ENCODE results near the gene VRK1.
"Not testable (repeated sequence)": the region's sequence is repeated elsewhere in the genome, so short reads cannot be mapped to it uniquely, and the experiment has no call there.

The VRK1 gene

GRCh38 chr14:96881713-96882112, 84.5 kb downstream of the VRK1 start:
- no peaks in the 10 kb centered on the region for H3K9me3 ChIP-seq (ENCODE audit: control insufficient read depth, low read length)
- no peak overlapping the region for H3K27ac ChIP-seq
- no peak overlapping the region for H3K4me2 ChIP-seq (ENCODE audit: low read length)
- H3K4me3 ChIP-seq (ENCODE audit: low read depth, low read length) = no peak overlapping the region
- TF ChIP-seq CTCF (IDR thresholded peaks at IDR 0.05) = no peak
- H3K9ac ChIP-seq = no peak overlapping the region
- H3K36me3 ChIP-seq (ENCODE audit: control insufficient read depth, insufficient read depth, low read length) = no peaks in the 10 kb centered on the region
- H2AFZ ChIP-seq = no peak overlapping the region
- no peaks in the 10 kb centered on the region for H3K79me2 ChIP-seq
- H3K4me1 ChIP-seq = no peaks in the 10 kb centered on the region
- no peaks in the 10 kb centered on the region for H3K27me3 ChIP-seq (ENCODE audit: control insufficient read depth, insufficient read depth, low read length)

GRCh38 chr14:96883974-96884373, 86.8 kb downstream of the VRK1 start:
- H3K79me2 ChIP-seq; H3K9ac ChIP-seq; H3K27me3 ChIP-seq (ENCODE audit: control insufficient read depth, insufficient read depth, low read length); H3K4me2 ChIP-seq (ENCODE audit: low read length); H3K4me1 ChIP-seq; H3K27ac ChIP-seq; H2AFZ ChIP-seq; H3K36me3 ChIP-seq (ENCODE audit: control insufficient read depth, insufficient read depth, low read length); H3K4me3 ChIP-seq (ENCODE audit: low read depth, low read length); H3K9me3 ChIP-seq (ENCODE audit: control insufficient read depth, low read length): not testable (repeated sequence)

GRCh38 chr14:96888158-96888557, 91.0 kb downstream of the VRK1 start:
- H3K79me2 ChIP-seq = no peaks in the 10 kb centered on the region

GRCh38 chr14:96888593-96888992, 91.4 kb downstream of the VRK1 start:
- Histone ChIP-seq H3K4me3 (ENCODE audit: low read depth, low read length) (no peak overlapping the region), H3K4me2 (ENCODE audit: low read length) (no peak overlapping the region), H3K4me1 (no peaks in the 10 kb centered on the region), H3K27me3 (ENCODE audit: control insufficient read depth, insufficient read depth, low read length) (no peaks in the 10 kb centered on the region), H2AFZ (no peak overlapping the region), H3K79me2 (no peaks in the 10 kb centered on the region), H3K27ac (no peak overlapping the region), H3K9me3 (ENCODE audit: control insufficient read depth, low read length) (no peaks in the 10 kb centered on the region), H3K36me3 (ENCODE audit: control insufficient read depth, insufficient read depth, low read length) (no peaks in the 10 kb centered on the region), H3K9ac (no peak overlapping the region)
- no peak for TF ChIP-seq CTCF (IDR thresholded peaks at IDR 0.05)

More at GRCh38 chr14:96888158-96888557, 91.0 kb downstream of the VRK1 start:
- H3K27ac ChIP-seq = no peak overlapping the region
- H3K4me2 ChIP-seq (ENCODE audit: low read length) = no peak overlapping the region
- no peak overlapping the region for H2AFZ ChIP-seq
- no peak overlapping the region for H3K4me3 ChIP-seq (ENCODE audit: low read depth, low read length)
- no peak overlapping the region for H3K9ac ChIP-seq
- no peaks in the 10 kb centered on the region for H3K27me3 ChIP-seq (ENCODE audit: control insufficient read depth, insufficient read depth, low read length)
- H3K4me1 ChIP-seq = no peaks in the 10 kb centered on the region
- no peaks in the 10 kb centered on the region for H3K9me3 ChIP-seq (ENCODE audit: control insufficient read depth, low read length)
- H3K36me3 ChIP-seq (ENCODE audit: control insufficient read depth, insufficient read depth, low read length) = no peaks in the 10 kb centered on the region
- TF ChIP-seq CTCF (IDR thresholded peaks at IDR 0.05) = no peak

- Histone ChIP-seq H3K27me3 (ENCODE audit: control insufficient read depth, insufficient read depth, low read length) (no peaks in the 10 kb centered on the region), H3K4me2 (ENCODE audit: low read length) (no peak overlapping the region), H3K9ac (no peak overlapping the region), H2AFZ (no peak overlapping the region), H3K79me2 (no peaks in the 10 kb centered on the region), H3K27ac (no peak overlapping the region), H3K4me1 (no peaks in the 10 kb centered on the region), H3K4me3 (ENCODE audit: low read depth, low read length) (no peak overlapping the region), H3K9me3 (ENCODE audit: control insufficient read depth, low read length) (no peaks in the 10 kb centered on the region), H3K36me3 (ENCODE audit: control insufficient read depth, insufficient read depth, low read length) (no peaks in the 10 kb centered on the region)
- TF ChIP-seq CTCF (IDR thresholded peaks at IDR 0.05) = no peak
These were observed 91.9 kb downstream of the VRK1 start for GRCh38 chr14:96889091-96889490.

All from parathyroid adenoma (tissue), 2 donors.